GM19023 (cell line): ENCODE measurements around the gene C10orf67.
"Not testable (repeated sequence)": the region's sequence is repeated elsewhere in the genome, so short reads cannot be mapped to it uniquely, and the experiment has no call there.

ENCODE experiments used
- ATAC-seq: cut with Tn5 transposase; IDR thresholded peaks from one replicate; pipeline ENCODE4 v1.9.1; 2021; ENCODE audit warnings: mild to moderate bottlenecking, moderate library complexity; ENCODE audit not compliant: unreplicated experiment

C10orf67 gene

DNA sequence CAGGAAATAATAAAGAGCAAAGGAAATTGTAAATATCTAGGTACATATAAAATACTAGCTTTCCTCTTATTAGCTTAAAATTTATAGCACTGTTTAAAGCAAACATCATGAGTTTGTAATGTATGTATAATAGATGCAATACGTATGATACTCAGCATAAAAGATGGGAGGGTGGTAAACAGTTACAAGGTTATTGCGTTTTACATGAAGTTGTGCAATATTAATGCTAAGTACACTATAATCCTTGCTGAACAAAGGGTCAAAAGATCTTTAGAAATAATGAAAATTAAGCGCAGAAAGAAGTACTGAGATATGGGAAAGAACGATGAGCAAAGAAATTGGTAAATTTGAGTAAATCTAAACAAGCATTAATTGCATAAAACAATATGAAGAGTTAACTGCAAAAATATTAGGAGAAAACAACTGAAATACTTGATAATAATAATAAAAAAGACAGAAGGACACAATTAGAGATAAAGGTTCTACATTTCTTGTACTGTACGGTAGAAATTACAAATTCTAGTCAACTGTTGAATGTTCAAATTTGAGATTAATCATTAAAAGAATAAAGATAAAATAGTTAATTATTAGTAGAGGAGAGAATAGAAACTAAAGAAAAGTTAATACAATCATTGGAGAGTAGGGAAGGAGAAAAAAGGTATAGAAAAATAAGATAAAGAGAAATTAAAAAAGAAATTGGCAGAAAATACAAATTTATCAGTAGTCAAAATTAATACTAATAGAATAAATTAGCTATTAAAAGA lies 17.9 kb downstream of the C10orf67 start:
- ATAC-seq = no peak

DNA sequence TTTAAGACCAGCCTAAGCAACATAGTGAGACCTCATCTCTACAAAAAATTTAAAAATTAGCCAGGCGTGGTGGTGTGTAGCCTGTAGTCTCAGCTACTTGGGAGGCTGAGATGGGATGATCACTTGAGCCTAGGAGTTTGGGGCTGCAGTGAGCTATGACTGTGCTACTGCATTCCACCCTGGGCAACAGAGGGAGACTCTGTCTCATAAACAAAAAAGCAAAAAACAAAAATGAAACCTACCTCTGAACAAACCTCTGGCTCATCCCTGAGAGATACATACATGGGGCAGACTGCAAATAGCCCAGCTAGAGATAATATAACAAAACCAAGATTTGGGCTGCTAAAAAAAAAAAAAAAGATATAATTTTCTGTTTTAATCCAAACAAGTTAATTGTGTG lies 19.5 kb downstream of the C10orf67 start:
- ATAC-seq = peak; percentile 72

DNA sequence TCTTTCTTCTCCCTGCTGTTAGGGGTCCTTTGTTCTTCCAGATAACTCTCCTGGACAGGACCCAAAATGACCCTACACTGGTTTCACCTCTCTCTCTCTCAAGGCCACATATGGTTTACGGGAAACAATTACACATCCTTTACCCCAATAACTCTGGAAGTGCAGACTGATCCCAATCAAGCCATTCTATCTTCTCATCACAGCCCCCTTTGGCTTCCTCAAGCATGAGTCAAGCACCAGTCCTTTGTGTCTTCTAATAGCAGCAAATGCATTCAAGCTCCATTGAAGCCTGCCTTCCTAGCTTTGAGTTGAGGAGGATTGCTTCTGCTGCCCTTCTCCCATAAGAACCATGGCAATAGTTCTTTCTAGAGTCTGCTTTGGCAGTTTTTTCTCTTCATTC lies 20.2 kb downstream of the C10orf67 start:
- no peak for ATAC-seq

DNA sequence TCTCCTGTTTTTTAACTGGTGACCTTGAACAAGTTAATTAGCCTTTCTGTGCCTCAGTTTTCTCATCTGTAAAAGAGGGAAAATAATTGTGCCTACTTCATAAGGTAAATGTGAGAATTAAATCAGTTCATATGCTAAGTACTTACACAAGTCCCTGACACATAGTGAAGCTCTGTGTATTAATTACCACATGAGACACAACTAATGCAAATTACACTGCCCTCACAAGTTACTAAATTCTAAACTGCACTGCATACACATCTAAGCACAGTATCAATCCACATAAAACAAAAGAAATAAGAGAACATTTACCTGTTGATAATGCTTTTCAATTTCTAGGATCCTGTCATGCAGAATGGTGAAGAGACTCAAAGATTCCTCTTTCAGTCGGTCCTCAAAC lies 22.5 kb downstream of the C10orf67 start:
- ATAC-seq = no peak

DNA sequence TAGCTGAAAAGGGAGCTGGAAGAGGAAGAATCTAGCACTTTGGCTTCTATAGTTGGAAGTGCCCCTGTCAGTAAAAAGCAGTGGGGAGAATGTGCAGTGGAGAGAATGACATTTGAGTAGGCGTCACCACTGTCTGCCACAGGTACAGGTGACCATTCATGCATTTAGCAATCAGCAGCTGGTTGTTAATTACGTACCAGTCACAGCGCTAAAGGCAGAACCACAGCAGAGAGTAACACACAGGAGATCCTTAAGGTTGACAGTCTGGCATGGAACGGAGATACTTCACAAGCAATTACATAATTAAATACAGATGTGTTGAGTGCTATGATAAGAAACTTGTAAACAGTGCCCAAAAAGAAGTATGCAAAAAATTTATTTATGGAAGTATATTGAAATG lies 24.8 kb downstream of the C10orf67 start:
- ATAC-seq = no peak

DNA sequence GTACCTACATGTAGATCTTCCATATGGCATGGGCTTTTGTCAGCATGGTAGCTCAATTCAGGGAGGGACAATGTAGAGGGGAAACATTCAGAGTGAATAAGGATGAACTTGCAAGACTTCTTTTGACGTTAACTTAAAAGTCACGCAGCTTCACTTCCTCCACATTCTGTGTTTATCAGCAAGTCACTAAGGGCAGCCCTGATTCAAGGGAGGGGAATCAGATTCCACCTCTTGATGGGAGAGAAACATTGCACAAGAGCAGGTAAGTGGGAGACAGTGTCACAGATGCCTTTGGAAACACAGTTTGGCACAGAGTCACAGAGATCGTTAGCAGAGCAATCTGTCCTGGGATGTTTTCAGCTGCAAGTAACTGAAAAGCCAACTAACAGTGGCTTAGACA lies 26.2 kb downstream of the C10orf67 start:
- ATAC-seq = no peak

DNA sequence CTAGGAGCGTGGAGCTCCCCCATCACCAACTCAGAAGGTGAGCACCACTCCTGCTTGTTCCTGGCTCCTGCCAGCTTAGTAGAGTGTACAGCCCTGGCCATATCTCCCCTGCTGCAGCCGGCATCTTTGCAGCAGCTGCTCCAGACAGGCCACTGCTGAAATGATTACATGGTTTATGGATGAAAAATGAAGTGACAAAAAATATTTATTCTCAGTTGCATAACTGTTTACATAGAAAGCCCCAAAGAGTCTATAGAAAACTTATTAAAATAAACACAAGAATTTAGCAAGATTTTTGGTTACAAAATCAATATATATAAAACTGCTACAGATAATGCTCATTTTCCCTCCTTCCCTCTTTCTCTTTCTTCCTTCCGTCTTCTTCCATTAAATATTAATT lies 27.2 kb downstream of the C10orf67 start:
- ATAC-seq = no peak

DNA sequence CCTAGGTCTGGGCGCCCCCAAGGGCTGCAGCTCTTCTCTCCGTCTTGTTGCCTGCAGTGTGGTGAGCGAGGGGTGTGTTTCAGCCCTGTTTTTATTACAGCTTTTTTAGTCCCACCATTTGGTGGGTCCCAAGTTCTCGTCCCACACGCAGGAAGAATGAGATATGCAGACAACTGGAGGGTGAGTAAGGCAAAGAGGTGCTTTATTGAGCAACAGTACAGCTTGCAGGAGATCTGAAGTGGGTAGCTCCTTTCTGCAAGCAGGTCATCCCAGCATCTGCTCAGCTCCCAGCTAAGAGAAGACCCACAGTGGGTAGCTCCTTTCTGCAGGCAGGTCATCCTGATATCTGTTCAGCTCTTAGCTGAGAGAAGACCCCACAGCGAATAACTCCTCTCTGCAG lies 28.2 kb downstream of the C10orf67 start:
- ATAC-seq = no peak

DNA sequence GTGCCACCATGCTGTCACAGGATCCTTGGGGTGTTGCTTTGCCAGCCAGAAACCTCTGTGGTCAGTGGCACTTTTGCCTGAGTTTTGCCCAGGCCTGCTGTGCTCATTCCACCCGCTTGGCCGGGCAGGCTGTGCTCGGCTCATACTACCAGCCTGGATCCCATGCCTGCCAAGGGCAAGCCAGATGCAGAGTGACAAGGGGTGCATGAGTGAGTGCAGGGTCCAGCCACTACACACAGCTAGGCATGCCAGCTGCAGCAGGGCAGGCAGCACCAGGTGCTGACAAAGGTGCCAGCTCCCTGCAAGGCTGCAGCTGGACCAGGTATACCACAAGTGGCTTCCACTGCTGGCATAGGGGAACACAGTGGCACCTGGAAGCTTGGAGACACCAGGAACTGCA lies 28.6 kb downstream of the C10orf67 start:
- no peak for ATAC-seq

DNA sequence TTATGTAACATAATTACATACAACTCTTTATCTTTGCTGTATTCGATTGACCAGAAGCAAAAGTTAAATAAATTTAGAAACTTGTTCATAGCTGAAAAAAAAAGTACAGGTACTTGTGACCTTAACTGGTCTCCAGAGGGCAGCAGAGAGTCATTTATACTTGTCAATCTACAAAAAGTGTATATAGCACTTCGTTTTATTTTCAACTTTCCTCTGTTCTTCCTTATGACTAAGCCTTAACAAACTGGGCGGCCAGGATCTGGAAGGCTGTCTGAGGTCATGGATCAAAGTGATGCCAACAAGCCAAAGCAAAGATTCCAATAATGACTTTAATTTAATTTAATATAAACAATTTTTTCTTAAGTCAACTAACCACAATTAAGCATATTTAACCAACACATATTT lies 29.8 kb downstream of the C10orf67 start:
- no peak for ATAC-seq

DNA sequence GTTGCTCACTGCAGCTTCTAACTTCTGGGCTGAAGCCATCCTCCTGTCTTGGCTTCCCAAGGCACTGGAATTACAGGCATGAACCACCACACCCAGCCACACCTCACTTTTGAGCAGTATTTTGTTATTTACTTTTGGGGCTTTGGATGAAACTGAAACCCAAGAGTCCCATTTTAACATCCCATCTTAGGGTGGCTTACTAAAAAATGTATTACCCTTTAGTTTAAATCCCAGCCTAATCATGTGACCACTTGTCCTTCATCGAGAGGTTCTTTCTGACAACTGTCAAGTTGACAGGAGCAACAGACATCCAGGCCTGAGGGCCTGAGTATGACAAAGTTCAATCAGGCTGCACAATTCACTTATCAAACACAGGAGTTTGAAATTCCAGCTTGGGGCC lies 33.6 kb downstream of the C10orf67 start:
- ATAC-seq = no peak

DNA sequence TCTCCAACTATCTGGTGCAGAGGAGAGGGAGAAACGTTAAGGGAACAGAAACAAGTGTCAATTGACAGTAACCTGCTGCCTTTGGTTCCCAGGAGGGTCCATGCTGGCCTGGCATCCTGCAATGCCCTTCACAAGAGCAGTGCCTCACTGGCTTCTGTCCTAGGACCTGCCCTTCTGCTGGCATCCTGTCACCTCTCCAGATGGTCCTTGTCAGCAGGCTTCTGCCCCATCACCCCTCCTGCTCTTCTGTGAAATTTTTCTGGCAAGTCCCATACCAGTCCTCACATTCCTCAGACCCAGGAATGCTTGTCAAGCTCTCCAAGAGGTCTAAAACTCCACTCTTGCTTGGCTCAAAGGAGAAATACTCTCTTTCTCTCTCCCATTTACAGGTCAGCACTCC lies 34.2 kb downstream of the C10orf67 start:
- no peak for ATAC-seq

DNA sequence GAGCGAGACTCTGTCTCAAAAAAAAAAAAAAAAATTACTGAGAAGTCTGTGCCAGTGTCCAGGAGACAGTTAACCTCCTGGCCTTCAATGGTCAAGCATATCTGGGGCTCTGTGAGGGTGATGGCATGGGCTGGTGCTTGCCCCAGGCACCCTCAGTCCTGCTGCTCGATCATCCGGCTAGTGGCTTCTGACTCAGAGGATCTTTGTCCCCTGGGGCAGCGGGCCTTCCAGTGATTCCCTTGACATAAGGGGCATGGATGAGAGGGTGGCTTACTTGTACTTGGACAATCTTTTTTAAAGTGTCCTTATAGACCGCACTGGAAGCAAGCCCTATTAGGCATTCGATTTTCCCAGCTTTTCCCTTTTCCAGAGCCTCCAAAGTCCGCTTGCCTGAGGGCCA lies 44.6 kb downstream of the C10orf67 start:
- not testable (repeated sequence) for ATAC-seq

DNA sequence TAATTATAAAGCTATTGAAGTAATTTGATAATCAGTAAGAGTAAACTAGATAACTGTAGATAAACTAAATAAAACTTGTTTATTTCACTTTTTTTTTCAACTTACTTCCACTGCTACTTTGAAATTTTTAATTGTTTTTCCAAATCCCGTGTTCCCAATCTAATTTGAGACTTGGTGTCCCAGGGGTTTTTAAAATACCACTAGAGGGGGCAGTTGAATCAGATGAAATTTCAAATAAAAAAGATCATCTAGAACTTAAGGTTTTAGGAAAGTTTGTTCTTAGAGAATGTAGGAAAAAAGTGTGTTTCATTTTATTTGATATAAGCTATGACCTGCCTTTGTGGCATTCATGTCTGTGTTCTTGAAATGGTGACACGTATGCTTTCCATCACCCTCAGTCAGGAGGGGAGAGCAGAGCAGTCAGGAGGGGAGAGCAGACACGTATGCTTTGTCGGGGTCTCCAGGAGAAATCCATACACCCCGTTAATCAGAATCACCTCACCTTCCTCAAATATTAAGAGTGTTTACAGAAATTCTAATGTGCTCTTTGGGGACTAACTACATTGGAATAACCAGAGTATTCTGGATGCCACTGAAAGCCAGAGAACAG lies 49.9 kb downstream of the C10orf67 start:
- ATAC-seq = no peak

DNA sequence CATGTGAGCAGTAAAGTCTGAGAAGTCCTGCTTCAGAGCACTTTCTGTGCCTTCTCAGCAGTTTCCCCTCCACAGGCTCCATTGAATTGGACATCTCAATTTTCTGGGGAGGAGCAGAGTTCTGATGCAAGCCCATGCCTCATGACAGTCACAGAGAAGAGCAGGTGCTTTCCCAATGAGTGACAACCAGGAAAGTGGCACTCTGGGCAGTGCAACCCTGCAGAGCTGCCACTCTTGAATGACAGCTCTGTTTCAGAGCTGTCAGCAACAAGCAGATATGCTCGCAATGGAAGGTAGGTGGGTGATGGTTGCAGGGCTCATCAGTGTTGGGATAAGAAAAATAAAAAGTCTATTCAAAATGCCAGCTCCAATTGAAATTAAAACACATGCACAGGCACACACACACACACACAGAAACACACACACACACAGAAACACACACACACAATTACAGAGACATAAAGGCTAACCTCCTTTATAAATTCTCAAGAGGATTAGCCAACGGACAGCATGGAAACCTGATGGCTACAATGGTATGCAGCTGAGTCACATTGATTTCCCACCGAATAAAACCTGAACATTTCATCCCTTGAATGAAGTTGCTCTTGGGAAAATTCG lies 50.5 kb downstream of the C10orf67 start:
- ATAC-seq = no peak

DNA sequence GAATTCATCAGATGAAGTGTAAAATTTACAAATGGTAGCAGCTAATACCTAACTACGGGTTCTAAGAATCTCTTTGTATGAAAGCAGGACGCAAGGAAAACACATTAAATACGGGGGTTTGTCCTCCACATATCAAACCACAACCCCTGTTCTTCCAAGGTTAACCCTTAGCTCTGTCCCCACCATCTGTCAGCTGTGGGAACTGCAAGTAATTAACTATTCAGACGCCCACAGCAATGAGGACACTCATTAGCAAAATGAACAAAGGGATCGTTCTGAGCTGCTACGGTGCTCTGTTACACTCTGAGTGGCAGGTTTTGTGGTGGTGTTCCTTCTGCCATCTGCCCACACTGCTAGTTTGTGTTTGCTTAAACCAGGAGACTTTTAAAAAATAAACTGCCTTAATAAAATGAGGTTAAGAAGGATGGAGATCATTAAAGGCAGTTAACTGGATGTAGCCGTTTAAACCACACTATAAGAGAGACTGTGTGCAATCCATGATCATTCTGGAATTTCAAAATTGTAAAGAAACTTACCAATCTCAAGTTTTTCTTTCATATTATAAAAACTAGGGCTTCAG lies 51.4 kb downstream of the C10orf67 start:
- peak; percentile 91 for ATAC-seq

DNA sequence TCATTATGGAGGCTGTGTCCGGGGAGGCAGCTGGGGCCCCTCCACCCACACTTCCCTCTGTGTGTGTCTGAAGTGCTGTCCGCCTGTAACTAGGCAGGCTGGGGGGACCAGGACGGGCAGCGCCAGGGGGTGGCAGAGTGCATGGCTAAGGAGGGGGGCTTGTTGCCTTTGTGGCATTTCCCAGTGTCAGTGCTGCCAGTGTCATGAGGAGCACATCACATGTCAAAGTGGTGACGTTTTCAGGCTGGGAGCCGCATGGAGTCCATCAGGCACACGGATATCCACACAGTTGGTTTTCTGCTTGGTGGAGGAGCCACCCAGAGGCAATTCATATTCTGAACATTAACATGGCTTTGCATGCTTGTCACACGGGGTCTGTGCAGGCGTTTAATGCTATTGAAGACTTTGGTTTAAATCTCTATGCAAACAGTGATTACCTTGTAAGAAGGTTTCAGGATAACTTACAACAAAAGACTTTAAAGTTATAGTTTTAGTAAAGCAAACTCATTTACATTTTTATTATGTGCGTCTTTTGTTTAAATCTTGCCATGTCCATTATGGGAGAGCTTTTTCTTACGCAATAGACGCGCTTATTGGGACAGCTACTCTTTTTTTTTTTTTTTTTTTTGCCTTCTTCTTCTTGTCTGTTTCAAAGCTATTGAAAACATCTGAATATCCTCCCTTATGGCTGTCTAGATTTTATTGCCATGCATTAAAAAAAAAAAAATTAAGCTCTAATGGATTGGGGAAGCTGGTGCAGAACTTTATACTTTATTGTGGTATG lies 52.9 kb downstream of the C10orf67 start:
- no peak for ATAC-seq

DNA sequence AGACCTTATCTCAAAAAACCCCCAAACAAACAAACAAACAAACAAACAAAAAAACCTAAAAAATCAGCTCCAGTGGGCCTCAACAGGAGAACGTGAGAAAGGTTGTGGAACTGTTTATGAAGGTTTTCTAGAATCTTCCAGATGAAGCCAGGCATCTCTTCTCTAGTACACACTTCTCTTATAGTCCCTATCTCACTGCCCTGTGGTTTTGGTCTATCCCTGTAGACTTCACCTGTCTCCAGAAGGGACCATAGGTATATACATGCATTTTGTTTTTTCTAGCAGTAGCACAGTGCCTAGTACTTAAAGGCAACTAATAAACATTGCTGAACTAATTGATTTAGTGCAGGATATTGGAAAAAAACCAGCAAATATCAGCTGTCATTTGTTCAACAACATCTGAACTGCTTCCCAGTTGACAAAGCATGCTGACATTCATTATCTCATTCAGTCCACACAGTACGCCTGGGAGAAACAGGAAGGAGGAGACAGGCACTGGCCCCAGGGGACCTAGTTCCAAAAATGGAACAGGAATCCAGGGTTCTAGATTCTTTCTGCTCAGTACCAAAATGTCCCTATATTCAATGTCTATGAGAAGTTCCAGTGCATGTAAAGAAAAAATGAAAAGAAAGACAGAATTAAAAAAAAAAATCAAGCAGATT lies 59.8 kb downstream of the C10orf67 start:
- ATAC-seq = no peak

DNA sequence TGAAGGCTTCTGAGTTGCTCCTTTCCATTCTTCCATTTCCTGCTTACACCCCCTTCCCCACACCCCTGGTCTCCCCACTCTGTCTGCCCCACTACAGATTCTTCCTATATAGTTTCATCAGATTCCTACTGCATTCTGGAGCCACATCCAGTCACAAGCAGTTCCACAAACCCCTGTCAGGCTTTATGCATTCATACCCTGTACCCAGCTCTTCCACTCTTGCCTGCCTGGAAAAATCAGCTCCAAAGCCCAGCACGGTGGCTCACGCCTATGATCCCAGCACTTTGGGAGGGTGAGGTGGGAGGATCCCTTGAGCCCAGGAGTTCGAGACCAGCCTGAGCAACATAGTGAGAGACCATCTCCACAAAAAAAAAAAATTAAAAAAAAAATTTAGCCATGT lies 60.4 kb downstream of the C10orf67 start:
- no peak for ATAC-seq

DNA sequence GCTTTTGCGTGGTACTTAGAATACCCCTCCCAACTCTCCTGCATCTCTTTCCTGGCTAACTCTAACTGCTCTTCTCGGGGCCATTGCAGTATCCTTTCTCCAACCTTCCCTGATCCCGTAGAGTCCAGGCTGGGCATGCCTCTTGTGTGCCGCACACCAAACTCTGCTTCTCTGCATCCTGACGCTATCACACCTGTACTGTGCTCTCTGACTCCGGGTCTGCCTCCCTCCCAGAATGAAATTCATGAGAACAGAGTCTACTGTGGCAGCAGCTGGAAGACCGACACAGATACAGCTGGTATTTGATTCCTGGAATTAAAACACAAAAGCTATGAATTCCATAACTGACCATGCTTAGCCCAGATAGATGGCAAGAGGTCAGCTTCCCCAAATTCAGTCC lies 60.9 kb downstream of the C10orf67 start:
- no peak for ATAC-seq

DNA sequence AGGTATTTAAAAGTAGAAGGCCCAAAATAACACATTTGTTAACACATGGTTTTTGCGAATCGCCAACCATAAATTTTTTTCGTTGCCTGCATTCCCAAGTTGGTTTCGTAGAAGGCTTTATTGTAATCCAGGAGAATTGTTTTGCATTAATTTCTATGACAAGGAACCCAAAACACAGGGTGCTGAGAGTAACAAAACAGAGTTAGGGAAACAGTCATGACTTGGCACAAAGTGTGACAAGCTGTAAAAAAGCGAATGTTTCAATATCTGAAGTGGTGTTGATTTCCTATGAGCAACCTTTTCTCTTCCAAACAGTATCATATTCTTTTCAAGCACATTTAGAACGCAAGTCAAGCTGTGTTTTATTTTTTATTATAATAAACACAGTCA lies 63.6 kb downstream of the C10orf67 start:
- no peak for ATAC-seq
